A549 treated with AZD9567 at 1 μM for 4 hours (cell line): ENCODE measurements around the gene BCO2. TPM values are rescaled to one million over a fixed set of nuclear protein-coding genes. Genes with fewer than 3 reads are reported as not detected.

ENCODE experiments used
- total RNA-seq: library from RNA; stranded (reverse); fragments of 200-300 nt; extraction: Qiagen RNA extraction; gene quantifications from 5 replicates; pipeline ENCODE4 v1.2.3, GENCODE V29; 2022; ENCODE audit not compliant: insufficient read depth

Gene BCO2, protein sequence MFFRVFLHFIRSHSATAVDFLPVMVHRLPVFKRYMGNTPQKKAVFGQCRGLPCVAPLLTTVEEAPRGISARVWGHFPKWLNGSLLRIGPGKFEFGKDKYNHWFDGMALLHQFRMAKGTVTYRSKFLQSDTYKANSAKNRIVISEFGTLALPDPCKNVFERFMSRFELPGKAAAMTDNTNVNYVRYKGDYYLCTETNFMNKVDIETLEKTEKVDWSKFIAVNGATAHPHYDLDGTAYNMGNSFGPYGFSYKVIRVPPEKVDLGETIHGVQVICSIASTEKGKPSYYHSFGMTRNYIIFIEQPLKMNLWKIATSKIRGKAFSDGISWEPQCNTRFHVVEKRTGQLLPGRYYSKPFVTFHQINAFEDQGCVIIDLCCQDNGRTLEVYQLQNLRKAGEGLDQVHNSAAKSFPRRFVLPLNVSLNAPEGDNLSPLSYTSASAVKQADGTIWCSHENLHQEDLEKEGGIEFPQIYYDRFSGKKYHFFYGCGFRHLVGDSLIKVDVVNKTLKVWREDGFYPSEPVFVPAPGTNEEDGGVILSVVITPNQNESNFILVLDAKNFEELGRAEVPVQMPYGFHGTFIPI
- 0.57 to 1.4 TPM (median 0.99 TPM) in 4 of 5 replicates, not detected in the other for total RNA-seq

DNA sequence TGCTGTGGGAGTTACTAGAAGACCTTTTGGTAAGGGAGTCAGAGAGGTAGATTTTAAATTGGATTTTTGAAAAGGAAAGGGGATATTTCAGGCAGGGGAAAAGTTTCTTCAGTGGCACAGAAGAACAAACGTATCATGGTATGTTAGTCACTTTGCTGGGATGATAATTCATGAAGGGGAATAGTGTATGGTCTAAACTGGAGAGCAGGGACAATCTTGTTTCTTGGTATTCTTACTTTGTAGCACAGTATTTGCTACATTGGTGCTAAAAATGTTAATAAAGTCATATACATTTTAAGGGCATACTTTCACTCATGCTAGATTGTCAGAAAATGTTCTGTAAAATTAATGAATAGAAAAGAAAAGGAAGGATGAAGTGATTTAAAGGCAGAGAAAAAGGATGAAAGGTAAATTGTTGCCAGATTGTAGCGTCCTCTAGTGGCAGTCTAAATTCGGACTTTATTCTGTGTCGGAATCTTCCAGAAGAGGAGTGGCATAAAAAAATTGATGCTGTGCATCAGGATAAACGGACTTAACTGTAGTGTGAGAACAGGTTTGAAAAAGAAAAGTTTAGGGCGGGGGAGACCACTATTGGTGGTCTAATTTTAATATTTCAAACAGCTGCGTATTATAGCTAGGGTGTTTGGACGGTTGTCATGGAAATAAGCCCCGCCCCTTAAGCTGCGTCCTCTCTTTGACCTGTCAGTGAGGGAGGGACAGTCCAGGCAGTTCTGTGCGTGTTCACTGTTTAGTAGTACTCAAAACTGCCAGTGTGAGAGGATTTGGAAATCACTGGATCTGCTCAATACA lies at the start of gene BCO2:
Gene BCO2, plus strand, starts transcription at position 724 of the 810 bp plus-strand sequence. CDS start 90 bp downstream, outside the sequence.

DNA sequence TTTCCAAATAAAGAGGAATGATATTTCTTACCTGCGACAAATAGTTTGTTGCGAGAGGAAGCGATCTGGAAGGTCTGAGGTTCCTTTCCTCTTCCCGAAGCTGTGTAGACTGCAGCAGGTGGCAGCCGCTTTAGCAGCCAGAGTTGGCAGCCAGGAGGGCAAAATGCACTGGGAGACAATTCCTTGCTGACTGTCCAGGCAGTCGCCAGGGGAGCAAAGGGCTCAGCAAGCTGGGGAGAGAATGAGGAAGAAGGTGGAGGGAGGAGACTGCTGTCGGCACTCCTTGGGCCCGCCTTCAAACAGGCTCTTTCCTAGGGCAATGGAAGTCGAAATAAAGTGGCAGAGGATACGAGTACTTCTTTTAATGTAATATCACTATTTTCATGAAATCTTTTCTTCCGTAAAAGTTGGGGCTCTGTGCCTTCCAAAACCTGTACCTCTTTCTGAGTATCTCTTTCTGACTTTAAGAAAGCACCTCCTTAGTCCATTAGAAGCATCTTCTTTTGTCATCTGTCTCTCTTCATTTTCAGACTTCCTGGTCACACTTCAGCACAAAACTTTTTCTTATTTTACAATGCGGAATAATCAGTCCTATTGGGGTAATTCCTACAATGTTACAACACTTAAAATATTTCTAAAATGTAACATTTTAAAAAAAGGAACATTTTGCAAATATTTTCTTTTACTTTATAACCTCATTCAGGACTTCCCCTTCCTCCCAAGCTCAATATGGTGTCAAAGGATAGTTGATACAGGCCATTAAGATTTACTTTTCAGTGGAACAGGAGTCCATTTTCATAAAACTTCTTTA lies 11.2 kb upstream of the BCO2 start, which contains the start of gene IL18:
Gene IL18, minus strand, starts transcription at position 220 of the 811 bp plus-strand sequence. CDS start 9,041 bp downstream, outside the sequence.

DNA sequence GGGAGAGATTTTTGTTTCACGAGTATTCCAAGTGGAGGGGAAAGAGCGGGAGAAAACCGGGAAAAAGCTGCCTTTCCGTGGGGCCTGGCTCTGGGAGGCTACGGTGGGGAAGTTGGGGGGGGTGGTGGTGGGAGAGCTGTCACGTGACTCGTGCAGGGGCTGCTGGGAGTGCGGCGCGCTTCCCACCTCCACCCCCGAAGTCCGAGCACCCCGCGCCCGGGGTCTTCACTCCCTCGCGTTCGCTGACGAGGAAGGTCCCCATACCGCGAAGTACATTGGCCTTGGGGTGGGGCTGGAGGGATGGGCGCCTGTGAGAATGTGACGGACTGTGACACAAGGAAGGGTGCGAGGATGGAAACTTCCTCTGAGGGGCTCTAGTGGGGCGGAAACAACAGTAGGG lies 8.2 kb upstream of the BCO2 start, which contains the start of gene TEX12:
Gene TEX12, plus strand, starts transcription at position 228 of the 400 bp plus-strand sequence. CDS start 1,897 bp downstream, outside the sequence.

DNA sequence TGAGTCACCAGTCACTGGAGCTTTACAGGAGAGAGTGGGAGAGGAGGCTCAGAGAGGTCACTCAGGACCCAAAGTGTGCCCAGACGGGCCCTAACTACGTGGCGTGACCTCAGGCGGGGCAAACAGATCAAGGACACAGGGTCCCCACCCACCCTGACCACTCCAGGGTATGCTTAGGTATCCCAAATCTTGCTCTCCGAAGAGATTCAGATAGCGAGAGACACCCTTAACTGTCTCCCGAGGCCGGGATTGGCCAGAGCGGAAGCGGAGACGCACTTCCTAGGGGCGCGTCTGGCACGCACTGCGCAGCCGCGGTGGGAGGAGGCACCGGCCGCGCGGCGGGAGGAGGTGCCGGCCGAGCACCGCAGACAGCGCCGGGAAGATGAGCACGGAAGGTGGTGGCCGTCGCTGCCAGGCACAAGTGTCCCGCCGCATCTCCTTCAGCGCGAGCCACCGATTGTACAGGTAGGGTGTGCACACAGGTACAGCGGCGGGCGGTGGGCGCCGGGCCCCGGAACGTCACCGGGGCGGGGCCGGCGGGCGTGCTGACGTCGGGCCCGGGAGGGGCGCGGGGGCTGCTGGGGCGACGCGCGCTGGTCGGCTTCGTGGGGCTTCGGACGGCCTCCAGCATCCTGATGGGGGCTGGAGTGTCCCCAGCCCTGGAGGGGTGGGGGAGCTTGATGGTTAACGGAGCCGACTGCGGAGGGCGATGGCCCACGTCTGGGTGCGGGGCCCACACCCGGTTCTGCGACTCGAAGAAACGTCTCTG lies 50.9 kb downstream of the BCO2 start, which contains the start of gene PTS:
Gene PTS, plus strand, starts transcription at position 367 of the 769 bp plus-strand sequence. Its CDS starts 16 bp downstream, at position 383.

DNA sequence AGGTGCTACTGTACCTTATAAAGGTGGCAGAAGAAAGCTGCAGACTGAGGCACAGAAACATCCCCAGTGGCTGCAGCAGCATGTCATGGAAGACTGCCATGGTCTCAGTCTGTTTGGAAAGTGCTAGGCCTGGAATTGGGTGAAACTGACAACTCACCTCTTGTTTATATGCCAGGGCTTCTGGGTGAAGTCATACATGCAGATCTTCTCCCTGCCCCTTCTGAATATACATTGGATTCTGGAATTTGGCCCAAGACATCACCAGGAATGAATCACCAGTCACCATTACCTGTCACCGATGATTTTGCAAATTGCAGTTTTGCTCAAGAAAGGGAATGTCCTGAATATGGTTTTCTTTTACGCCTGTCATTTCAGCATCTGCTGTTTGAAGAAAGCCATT lies 85.2 kb downstream of the BCO2 start, which contains the start of gene PLET1:
Gene PLET1, minus strand, starts transcription at position 371 of the 400 bp plus-strand sequence. Its CDS starts 271 bp downstream, at position 100.

Other genes starting within 250 kb of the BCO2 start
- gene DIXDC1, start 238.2 kb upstream of the BCO2 start, total RNA-seq: 4.7 to 9.1 TPM (median 7.5 TPM) in 5 replicates
- 23.9 to 42.9 TPM (median 28.8 TPM) in 5 replicates for gene DLAT, start 150.1 kb upstream of the BCO2 start, total RNA-seq
- 0.65 to 6.6 TPM (median 1.2 TPM) in 5 replicates for gene PIH1D2, start 101.5 kb upstream of the BCO2 start, total RNA-seq
- 11.7 to 14.1 TPM (median 12.7 TPM) in 5 replicates for gene NKAPD1, start 101.2 kb upstream of the BCO2 start, total RNA-seq
- 67.5 to 74.4 TPM (median 72.4 TPM) in 5 replicates for gene TIMM8B, start 88.8 kb upstream of the BCO2 start, total RNA-seq
- 67.2 to 103 TPM (median 70.1 TPM) in 5 replicates for gene SDHD, start 88.6 kb upstream of the BCO2 start, total RNA-seq
- 85.4 to 94.2 TPM (median 92.6 TPM) in 5 replicates for gene IL18, start 11.4 kb upstream of the BCO2 start, total RNA-seq
- not detected in 5 replicates for gene TEX12, start 8.1 kb upstream of the BCO2 start, total RNA-seq
- gene PTS, start 50.9 kb downstream of the BCO2 start, total RNA-seq: 27.3 to 30.2 TPM (median 28.5 TPM) in 5 replicates
- gene PLET1, start 85.3 kb downstream of the BCO2 start, total RNA-seq: not detected in 5 replicates